ENCODE measurements around the gene PRR4. TPM values are rescaled to one million over a fixed set of nuclear protein-coding genes. Genes with fewer than 3 reads are reported as not detected.

Gene PRR4
- total and polyA plus RNA-seq, 9 of the 15 experiments (the other 6 are each of a cell fraction or from before 2014, with no cell fraction given) = 0.45 to 5.0 (median 1.8) TPM

GRCh38 chr12:10867381-10867780 is 18.1 kb upstream of the PRR4 start (continued):
- no peak for TF ChIP-seq ARHGAP35 (IDR thresholded peaks at IDR 0.05; ENCODE audit: partially characterized antibody)
- TF ChIP-seq CCAR2 (IDR thresholded peaks at IDR 0.05; ENCODE audit: low read depth, low read length) = no peak
- TF ChIP-seq FOXK1 (CRISPR knock-in tag; IDR thresholded peaks at IDR 0.05; ENCODE audit: borderline replicate concordance) = no peak

GRCh38 chr12:10863512-10864218 is 14.4 kb upstream of the PRR4 start:
- Histone ChIP-seq H3K79me2 (ENCODE audit: control insufficient read depth, insufficient read depth, low read length) (no peaks in the 10 kb centered on the region), H3K4me3 (no peak overlapping the region), H3K4me2 (ENCODE audit: insufficient read depth, low read length) (no peak overlapping the region), H3K27ac (ENCODE audit: extremely low read depth, low read depth, low read length) (no peak overlapping the region), H3K9me3 (replicated peaks; ENCODE audit: control insufficient read depth, insufficient read depth, low read depth, low read length) (no peaks in the 10 kb centered on the region), H3K9me1 (ENCODE audit: control insufficient read depth, insufficient read depth, low read length) (no peaks in the 10 kb centered on the region), H3K4me1 (replicated peaks in 1 of 2; ENCODE audit: control insufficient read depth in 2 of 2, insufficient read depth in 2 of 2, low read length in 2 of 2) (no peaks in the 10 kb centered on the region), H3K36me3 (ENCODE audit: control insufficient read depth, insufficient read depth, low read length) (no peaks in the 10 kb centered on the region), H3K27me3 (ENCODE audit: control insufficient read depth in 2 of 2, insufficient read depth in 2 of 2, low read length in 2 of 2) (no peaks in the 10 kb centered on the region), H2AFZ (ENCODE audit: low read depth, low read length) (no peak overlapping the region), H4K20me1 (replicated peaks; ENCODE audit: control insufficient read depth, insufficient read depth, low read length) (no peaks in the 10 kb centered on the region), H3K9ac (ENCODE audit: insufficient read depth in 1 of 2, low read depth in 2 of 2, low read length in 2 of 2) (no peak overlapping the region)
- BruUV-seq (replicated peaks) = no TSS peak
- in situ Hi-C loops (cut with MboI) = no loop called here
- 50% methylated on average over 2 of the region's 2 CpGs for WGBS (ENCODE audit: insufficient coverage, low coverage, missing lambda C conversion rate)
- intact Hi-C loops (cut with micrococcal nuclease) = no loop called here
- CTCF ChIA-PET (ENCODE audit: low intra/inter-chr PET ratio) = no interaction called here
- DNase-seq (ENCODE audit: extremely low read depth in 1 of 4, low spot score in 3 of 4) (no peak), FAIRE-seq (no peak), ATAC-seq (no peak)
- POLR2A ChIA-PET = no interaction called here
- TF ChIP-seq CEBPG (CRISPR knock-in tag; IDR thresholded peaks at IDR 0.05) (no peak), CEBPG (tag; conservative IDR thresholded peaks at IDR 0.05 in 1 of 2, IDR thresholded peaks at IDR 0.05 in 1 of 2) (no peak), TARDBP (IDR thresholded peaks at IDR 0.05) (no peak), SIRT6 (IDR thresholded peaks at IDR 0.05; ENCODE audit: low read depth, low read length) (no peak), ZNF280B (CRISPR knock-in tag; IDR thresholded peaks at IDR 0.05) (no peak), HCFC1 (IDR thresholded peaks at IDR 0.05; ENCODE audit: low read depth, low read length) (no peak), SMAD1 (IDR thresholded peaks at IDR 0.05; ENCODE audit: low read depth, low read length, partially characterized antibody) (no peak), MTA3 (IDR thresholded peaks at IDR 0.05; ENCODE audit: borderline replicate concordance) (no peak), ZKSCAN8 (CRISPR knock-in tag; IDR thresholded peaks at IDR 0.05) (no peak)

Data from K562 (cell line).